A549 (cell line): ENCODE results near the gene OMG. TPM values are rescaled to one million over a fixed set of nuclear protein-coding genes. Genes with fewer than 3 reads are reported as not detected.
"Not testable (repeated sequence)": the region's sequence is repeated elsewhere in the genome, so short reads cannot be mapped to it uniquely, and the experiment has no call there.

ENCODE experiments used
- ATAC-seq, 2 experiments: fragments of 200-7000 bp in 1 of 2; fragments of >200 bp in 1 of 2; cut with Nextera tagmentation in 1 of 2; cut with Tn5 transposase in 1 of 2; 3 replicates each; pipeline versions ENCODE4 v1.8.0 to v1.9.1; 2018 to 2020; ENCODE audit warnings: mild to moderate bottlenecking in 1 of 2, moderate library complexity in 1 of 2
- CTCF ChIA-PET: fragments of 300-600 bp; sonication (Branson Sonifier 250); formaldehyde crosslinking; extraction: SDS; loops from one replicate; lab custom pipeline; 2021; ENCODE audit warnings: antibody characterized with exemption, inconsistent platforms; lab: Yijun Ruan, JAX
- POLR2A ChIA-PET: fragments of 350-600 bp; formaldehyde crosslinking; extraction: SDS; loops from one replicate; lab custom pipeline; 2021; ENCODE audit warnings: antibody characterized with exemption, inconsistent platforms; lab: Yijun Ruan, JAX
- DNase-seq, 2 experiments: peaks; one replicate each; pipeline versions ENCODE4 v3.0.0 to v3.0.0-alpha.2; 2011 to 2016; ENCODE audit warnings: low read depth in 1 of 2, low spot score in 1 of 2
- FAIRE-seq: peaks from 2 replicates; lab custom pipeline; 2011; peaks lifted over from hg19 to GRCh38; lab: Jason Lieb, UNC
- H3K27ac ChIP-seq, 2 experiments: fragments of >200 bp; sonication (Bioruptor Twin); formaldehyde crosslinking; 3 replicates each; pipeline ENCODE4 v1.5.1; 2016 to 2017
- H3K4me1 ChIP-seq: fragments of >200 bp; sonication (Bioruptor Twin); formaldehyde crosslinking; 3 replicates; pipeline ENCODE4 v1.6.1; 2016
- H3K4me2 ChIP-seq: fragments of >200 bp; sonication (Bioruptor Twin); formaldehyde crosslinking; 3 replicates; pipeline ENCODE4 v1.6.1; 2016
- H3K4me3 ChIP-seq: fragments of >200 bp; sonication (Bioruptor Twin); formaldehyde crosslinking; 3 replicates; pipeline ENCODE4 v1.5.1; 2016
- H3K9me3 ChIP-seq: fragments of >200 bp; sonication (Bioruptor Twin); formaldehyde crosslinking; 3 replicates; pipeline ENCODE4 v1.6.1; 2016
- BHLHE40 ChIP-seq: IDR thresholded peaks from 2 replicates; pipeline ENCODE4 v1.6.1; 2012; ENCODE audit warnings: low read depth, low read length, inconsistent platforms
- CBX8 ChIP-seq: fragments of 200-600 bp; sonication (generic); IDR thresholded peaks from 2 replicates; pipeline ENCODE4 v1.6.1; 2016
- CEBPB ChIP-seq, 2 experiments: fragments of >200 bp in 1 of 2; sonication (Bioruptor Twin) in 1 of 2; formaldehyde crosslinking in 1 of 2; IDR thresholded peaks; 2 replicates each; pipeline ENCODE4 v1.6.1; 2012 to 2016
- CHD4 ChIP-seq: fragments of 200-600 bp; sonication (generic); IDR thresholded peaks from 2 replicates; pipeline ENCODE4 v1.6.1; 2016; ENCODE audit warnings: antibody characterized with exemption, mild to moderate bottlenecking, borderline replicate concordance
- EHMT2 ChIP-seq: fragments of 200-600 bp; sonication (generic); IDR thresholded peaks from 2 replicates; pipeline ENCODE4 v1.6.1; 2016; ENCODE audit warnings: antibody characterized with exemption, low read depth, mild to moderate bottlenecking, moderate library complexity
- FOSL2 ChIP-seq, 2 experiments: fragments of 450-650 bp in 1 of 2; fragments of >200 bp in 1 of 2; sonication (Bioruptor Twin) in 1 of 2; formaldehyde crosslinking; IDR thresholded peaks; 2 replicates each; pipeline versions ENCODE4 v1.5.0 to v1.6.1; 2016 to 2020; ENCODE audit warnings: mild to moderate bottlenecking in 1 of 2, moderate library complexity in 1 of 2
- HDAC2 ChIP-seq: fragments of 200-600 bp; sonication (generic); IDR thresholded peaks from 2 replicates; pipeline ENCODE4 v1.6.1; 2016
- HOXB13 ChIP-seq: fragments of 250-450 bp; sonication (Bioruptor Pico); IDR thresholded peaks from 2 replicates; pipeline ENCODE4 v1.5.0; 2020; ENCODE audit warnings: low read depth, mild to moderate bottlenecking, moderate library complexity
- HOXB5 ChIP-seq: fragments of 250-450 bp; sonication (Bioruptor Pico); IDR thresholded peaks from 2 replicates; pipeline ENCODE4 v1.5.0; 2020; ENCODE audit warnings: mild to moderate bottlenecking, moderate library complexity
- JUN ChIP-seq, 2 experiments: fragments of >200 bp; sonication (Bioruptor Twin); formaldehyde crosslinking; IDR thresholded peaks; 2 replicates in 1 of 2; 3 replicates in 1 of 2; pipeline ENCODE4 v1.6.1; 2016 to 2017
- JUNB ChIP-seq: fragments of >200 bp; sonication (Bioruptor Twin); formaldehyde crosslinking; IDR thresholded peaks from 2 replicates; pipeline ENCODE4 v1.6.1; 2016
- KDM1A ChIP-seq: fragments of 200-600 bp; sonication (generic); IDR thresholded peaks from 2 replicates; pipeline ENCODE4 v1.6.1; 2016; ENCODE audit warnings: low read depth, mild to moderate bottlenecking
- POLR2AphosphoS2 ChIP-seq: conservative IDR thresholded peaks from 2 replicates; pipeline ENCODE4 v1.6.1; 2012; ENCODE audit warnings: low read length, improper control_type of control experiment, inconsistent platforms
- RARB ChIP-seq: fragments of 250-450 bp; sonication (Bioruptor Pico); IDR thresholded peaks from 2 replicates; pipeline ENCODE4 v1.8.0; 2021; ENCODE audit warnings: mild to moderate bottlenecking, moderate library complexity
- RFX5 ChIP-seq: fragments of 450-650 bp; IDR thresholded peaks from 2 replicates; pipeline ENCODE4 v1.7.1; 2014; ENCODE audit warnings: antibody characterized with exemption, mild to moderate bottlenecking, moderate library complexity
- TP53 ChIP-seq: fragments of 250-450 bp; sonication (Bioruptor Pico); IDR thresholded peaks from 2 replicates; pipeline ENCODE4 v1.5.0; 2021; ENCODE audit warnings: mild to moderate bottlenecking, moderate library complexity
- ZFP36 ChIP-seq: fragments of 450-650 bp; IDR thresholded peaks from 2 replicates; pipeline ENCODE4 v1.6.1; 2014; ENCODE audit warnings: borderline replicate concordance; ENCODE audit not compliant: partially characterized antibody
- ZNF302 ChIP-seq: fragments of 250-450 bp; sonication (Bioruptor Pico); IDR thresholded peaks from 2 replicates; pipeline ENCODE4 v1.9.0; 2021; ENCODE audit warnings: inconsistent platforms, mild to moderate bottlenecking, moderate library complexity
- WGBS: methylation state at CpG from one replicate; pipeline ENCODE4 v1.1.6; 2017; ENCODE audit errors: missing lambda C conversion rate; 5-methylcytosine and 5-hydroxymethylcytosine counted together
- polyA plus RNA-seq, 4 experiments: library from polyadenylated mRNA; depleted of rRNA in 3 of 4; stranded (reverse); fragments of >200 nt; fragmentation: RNase III in 1 of 4; extraction: RNeasy Plus Mini Kit Qiagen cat#74134 plus additional on column Dnase treatment in 1 of 4; gene quantifications; 2 replicates in 3 of 4; 3 replicates in 1 of 4; pipeline ENCODE4 v1.2.3, GENCODE V29; 2011 to 2017
- TF ChIP-seq, protein P1 (sequence below): fragments of 150-350 bp; IDR thresholded peaks from 2 replicates; pipeline ENCODE4 v1.6.1; 2014; ENCODE audit warnings: low read depth, mild to moderate bottlenecking, low read length
- TF ChIP-seq, protein P2 (sequence below): fragments of >200 bp; sonication (Bioruptor Twin); formaldehyde crosslinking; IDR thresholded peaks from 3 replicates; pipeline ENCODE4 v1.5.1; 2016
- TF ChIP-seq, protein P3 (sequence below): IDR thresholded peaks from 2 replicates; pipeline ENCODE4 v1.6.1; 2012; ENCODE audit warnings: low read depth, borderline replicate concordance

The OMG gene
- polyA plus RNA-seq, 2 of the 4 experiments (the other 2 are of a cell fraction), result not detected

DNA sequence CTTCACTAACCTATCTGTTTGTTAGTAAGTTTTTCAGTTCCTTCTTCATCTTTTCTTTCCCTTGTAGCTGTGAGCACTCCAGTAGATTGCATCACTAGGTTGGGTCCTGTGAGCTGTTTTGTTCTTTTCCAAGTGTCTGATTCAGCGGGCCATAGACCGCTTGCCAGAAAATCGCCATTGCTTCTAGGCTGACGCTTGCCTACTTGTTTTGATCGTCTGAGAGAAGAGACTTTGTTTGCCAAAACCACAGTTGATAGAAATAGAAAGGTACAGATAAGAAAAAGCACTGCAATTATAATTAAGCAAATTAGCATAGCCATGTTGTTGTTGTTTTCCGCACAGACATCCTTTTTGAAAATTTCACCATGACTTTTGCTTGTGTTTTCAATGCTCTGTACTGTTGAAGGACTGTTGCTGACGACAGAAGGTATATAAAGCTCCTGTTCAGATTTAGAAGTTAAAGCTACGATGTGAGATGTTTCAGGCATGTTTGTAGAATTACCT, 21.3 kb upstream of the OMG start (continued):
- no peak for TF ChIP-seq CEBPB (IDR thresholded peaks at IDR 0.05)

DNA sequence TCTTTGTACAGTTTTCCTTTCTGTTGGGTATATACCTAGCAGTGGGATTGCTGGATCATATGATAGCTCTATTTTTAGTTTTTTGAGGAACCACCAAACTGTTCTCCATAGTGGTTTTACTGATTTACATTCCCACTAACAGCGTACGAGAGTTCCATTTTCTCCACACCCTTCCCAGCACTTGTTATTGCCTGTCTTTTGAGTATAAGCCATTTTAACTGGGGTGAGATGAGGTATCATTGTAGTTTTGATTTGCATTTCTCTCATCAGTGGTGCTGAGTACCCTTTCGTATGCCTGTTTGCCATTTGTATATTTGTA, 17.7 kb upstream of the OMG start:
- WGBS, result 92% methylated on average over 3 of the region's 3 CpGs
- H3K4me1 ChIP-seq, result peaks cover 8% of the 10 kb centered on the region; the same call in 2 of the 3 replicates
- no peak for DNase-seq
- no peak overlapping the region for H3K27ac ChIP-seq
- no peak overlapping the region for H3K4me2 ChIP-seq
- TF ChIP-seq HOXB5 (CRISPR knock-in tag) (no peak), POLR2AphosphoS2 (no peak), CHD4 (no peak), RARB (no peak)
- TF ChIP-seq, protein P1, sequence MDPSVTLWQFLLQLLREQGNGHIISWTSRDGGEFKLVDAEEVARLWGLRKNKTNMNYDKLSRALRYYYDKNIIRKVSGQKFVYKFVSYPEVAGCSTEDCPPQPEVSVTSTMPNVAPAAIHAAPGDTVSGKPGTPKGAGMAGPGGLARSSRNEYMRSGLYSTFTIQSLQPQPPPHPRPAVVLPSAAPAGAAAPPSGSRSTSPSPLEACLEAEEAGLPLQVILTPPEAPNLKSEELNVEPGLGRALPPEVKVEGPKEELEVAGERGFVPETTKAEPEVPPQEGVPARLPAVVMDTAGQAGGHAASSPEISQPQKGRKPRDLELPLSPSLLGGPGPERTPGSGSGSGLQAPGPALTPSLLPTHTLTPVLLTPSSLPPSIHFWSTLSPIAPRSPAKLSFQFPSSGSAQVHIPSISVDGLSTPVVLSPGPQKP, result no peak
- no peaks in the 10 kb centered on the region for H3K9me3 ChIP-seq
- no peak for FAIRE-seq
- ATAC-seq, result no peak
- ChIA-PET CTCF (no interaction called here), POLR2A (no interaction called here)
- H3K4me3 ChIP-seq, result no peak overlapping the region

DNA sequence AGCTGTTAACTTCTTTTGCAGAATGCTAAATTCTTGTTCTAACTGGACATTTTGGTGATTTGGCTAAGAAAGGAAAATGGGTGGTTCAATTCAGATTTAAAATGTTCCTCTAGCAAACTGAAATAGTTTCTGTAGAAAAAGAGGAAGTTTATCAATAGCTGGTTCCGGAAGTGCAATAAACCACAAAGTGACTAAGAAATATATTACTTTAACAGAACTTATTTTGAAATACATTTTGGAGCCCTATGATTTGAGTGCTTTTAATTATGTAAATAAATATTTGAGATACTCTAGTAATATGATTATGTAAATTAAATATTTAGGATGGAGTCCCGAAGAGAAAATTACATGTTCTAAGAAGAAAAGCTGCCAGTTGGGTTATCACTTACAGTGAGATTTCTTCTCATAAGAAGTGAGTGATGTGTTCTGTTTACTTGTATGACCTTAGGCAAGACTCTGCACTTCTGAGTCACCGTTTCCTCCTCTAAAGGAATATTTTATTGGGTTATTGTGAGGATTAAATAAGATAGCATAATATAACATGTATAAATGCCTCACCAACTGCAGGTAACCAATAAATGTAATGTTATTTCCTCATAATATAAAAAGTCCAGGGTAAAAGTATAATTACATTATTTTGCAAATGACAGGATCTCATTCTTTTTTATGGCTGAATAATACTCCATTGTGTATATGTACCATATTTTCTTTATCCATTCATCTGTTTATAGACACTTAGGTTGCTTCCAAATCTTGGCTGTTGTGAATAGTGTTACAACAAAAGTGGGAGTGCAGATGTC, 17.1 kb upstream of the OMG start, which contains the start of gene EVI2B:
Gene EVI2B, minus strand, starts transcription at position 73 of the 800 bp plus-strand sequence. CDS start 8,445 bp downstream, outside the sequence.
- H3K4me3 ChIP-seq, result no peak within 1 kb of the TSS
- H3K4me1 ChIP-seq, result peaks cover 8% of the 10 kb centered on the region; the same call in 2 of the 3 replicates
- CTCF ChIA-PET, result no interaction called here
- FAIRE-seq, result peak; percentile 68
- no peaks in the 10 kb centered on the region for H3K9me3 ChIP-seq
- 0 out of 3 replicates have a peak within 1 kb of the TSS, but pooled peaks have one; percentile 4 for H3K4me2 ChIP-seq
- peak in 1 of 2 experiments; percentile 34 for DNase-seq
- peak in 1 of 2 experiments; percentile 38; a peak in 1 of 4 replicates for TF ChIP-seq CEBPB (IDR thresholded peaks at IDR 0.05)
- TF ChIP-seq FOSL2 (IDR thresholded peaks at IDR 0.05), result no peak
- TF ChIP-seq FOSL2 (CRISPR knock-in tag; IDR thresholded peaks at IDR 0.05), result peak; percentile 69
- TF ChIP-seq, protein P2, sequence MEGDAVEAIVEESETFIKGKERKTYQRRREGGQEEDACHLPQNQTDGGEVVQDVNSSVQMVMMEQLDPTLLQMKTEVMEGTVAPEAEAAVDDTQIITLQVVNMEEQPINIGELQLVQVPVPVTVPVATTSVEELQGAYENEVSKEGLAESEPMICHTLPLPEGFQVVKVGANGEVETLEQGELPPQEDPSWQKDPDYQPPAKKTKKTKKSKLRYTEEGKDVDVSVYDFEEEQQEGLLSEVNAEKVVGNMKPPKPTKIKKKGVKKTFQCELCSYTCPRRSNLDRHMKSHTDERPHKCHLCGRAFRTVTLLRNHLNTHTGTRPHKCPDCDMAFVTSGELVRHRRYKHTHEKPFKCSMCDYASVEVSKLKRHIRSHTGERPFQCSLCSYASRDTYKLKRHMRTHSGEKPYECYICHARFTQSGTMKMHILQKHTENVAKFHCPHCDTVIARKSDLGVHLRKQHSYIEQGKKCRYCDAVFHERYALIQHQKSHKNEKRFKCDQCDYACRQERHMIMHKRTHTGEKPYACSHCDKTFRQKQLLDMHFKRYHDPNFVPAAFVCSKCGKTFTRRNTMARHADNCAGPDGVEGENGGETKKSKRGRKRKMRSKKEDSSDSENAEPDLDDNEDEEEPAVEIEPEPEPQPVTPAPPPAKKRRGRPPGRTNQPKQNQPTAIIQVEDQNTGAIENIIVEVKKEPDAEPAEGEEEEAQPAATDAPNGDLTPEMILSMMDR, result no peak
- 76% methylated on average over 3 of the region's 3 CpGs for WGBS
- POLR2A ChIA-PET, result interaction anchor here (0.6 kb wide), 1 partner anchor 160 kb away, joined by 3 read pairs; no protein-coding TSS in a partner anchor
- ATAC-seq, result peak in 1 of 2 experiments; percentile 38; a peak in 2 of 6 replicates
- no peak within 1 kb of the TSS for H3K27ac ChIP-seq

DNA sequence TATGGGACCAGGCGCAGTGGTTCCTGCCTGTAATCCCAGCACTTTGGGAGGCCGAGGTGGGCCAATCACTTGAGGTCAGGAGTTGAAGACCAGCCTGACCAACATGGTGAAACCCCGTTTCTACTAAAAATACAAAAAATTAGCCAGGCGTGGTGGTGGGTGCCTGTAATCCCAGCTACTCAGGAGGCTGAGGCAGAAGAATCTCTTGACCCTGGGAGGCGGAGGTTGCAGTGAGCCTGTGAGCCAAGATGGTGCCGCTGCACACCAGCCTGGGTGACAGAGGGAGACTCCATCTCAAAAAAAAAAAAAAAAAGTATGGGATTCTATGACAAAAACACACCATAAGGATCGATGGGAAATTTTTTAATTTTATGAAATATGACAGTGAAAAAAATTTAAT, 15.2 kb upstream of the OMG start:
- H3K4me3 ChIP-seq, H3K9me3 ChIP-seq, H3K27ac ChIP-seq, FAIRE-seq, ATAC-seq, DNase-seq, POLR2A ChIA-PET, H3K4me2 ChIP-seq: not testable (repeated sequence)
- CTCF ChIA-PET, result interaction anchor here (0.9 to 1.5 kb wide), 4 partner anchors 11 to 611 kb away, joined by 3 read pairs; no protein-coding TSS in a partner anchor
- peaks cover 17% of the 10 kb centered on the region; the same call in 2 of the 3 replicates for H3K4me1 ChIP-seq
- 80% methylated on average over 7 of the region's 7 CpGs for WGBS

DNA sequence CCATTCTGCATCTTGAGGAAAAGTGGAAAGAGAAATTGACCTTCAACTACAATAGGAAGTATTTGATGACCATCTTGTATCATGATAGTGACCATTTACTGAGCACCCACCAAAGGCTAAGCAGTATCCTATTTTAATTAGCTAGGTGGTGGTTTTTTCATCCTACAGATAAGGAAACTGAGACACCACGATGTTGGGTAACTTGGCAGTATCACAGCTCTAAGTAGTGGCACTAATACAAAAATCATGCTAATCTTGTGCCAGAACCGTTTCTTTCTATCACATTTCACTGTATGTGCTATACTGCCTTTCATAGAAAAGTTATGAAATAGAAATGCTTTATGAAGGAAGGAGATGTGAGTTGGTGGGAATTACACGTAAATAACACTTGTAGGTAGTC, 14.5 kb upstream of the OMG start:
- ATAC-seq (no peak), DNase-seq (no peak), FAIRE-seq (no peak)
- H3K27ac ChIP-seq, result no peak overlapping the region
- no peak overlapping the region for H3K4me3 ChIP-seq
- ChIA-PET POLR2A (no interaction called here), CTCF (interaction anchor here (0.6 to 1.5 kb wide), 3 partner anchors 12 to 612 kb away, joined by 3 read pairs; no protein-coding TSS in a partner anchor)
- H3K9me3 ChIP-seq, result no peaks in the 10 kb centered on the region
- H3K4me1 ChIP-seq, result peaks cover 17% of the 10 kb centered on the region; the same call in 2 of the 3 replicates
- no peak for TF ChIP-seq JUNB
- TF ChIP-seq RFX5, result no peak
- TF ChIP-seq CHD4, result no peak
- no peak for TF ChIP-seq EHMT2
- TF ChIP-seq, protein P3, sequence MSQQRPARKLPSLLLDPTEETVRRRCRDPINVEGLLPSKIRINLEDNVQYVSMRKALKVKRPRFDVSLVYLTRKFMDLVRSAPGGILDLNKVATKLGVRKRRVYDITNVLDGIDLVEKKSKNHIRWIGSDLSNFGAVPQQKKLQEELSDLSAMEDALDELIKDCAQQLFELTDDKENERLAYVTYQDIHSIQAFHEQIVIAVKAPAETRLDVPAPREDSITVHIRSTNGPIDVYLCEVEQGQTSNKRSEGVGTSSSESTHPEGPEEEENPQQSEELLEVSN, result no peak
- TF ChIP-seq CEBPB (IDR thresholded peaks at IDR 0.05), result no peak
- TF ChIP-seq BHLHE40, result no peak
- TF ChIP-seq CBX8, result no peak
- TF ChIP-seq ZNF302, result no peak
- no peak for TF ChIP-seq KDM1A
- no peak for TF ChIP-seq TP53
- TF ChIP-seq HOXB13 (CRISPR knock-in tag), result no peak
- no peak for TF ChIP-seq POLR2AphosphoS2
- TF ChIP-seq ZFP36, result no peak
- TF ChIP-seq HDAC2, result no peak
- no peak for TF ChIP-seq JUN (IDR thresholded peaks at IDR 0.05)
- 90% methylated on average over 3 of the region's 3 CpGs for WGBS
- no peak overlapping the region for H3K4me2 ChIP-seq
